Measurements from ENCODE around the gene MAP3K7CL. TPM values are rescaled to one million over a fixed set of nuclear protein-coding genes. Genes with fewer than 3 reads are reported as not detected.

The MAP3K7CL gene
- total RNA-seq, 2 experiments from 2014 or later = 3.4 to 4.4 TPM

- H3K4me3 Mint-ChIP-seq = no peak overlapping the region
- ATAC-seq (no peak), DNase-seq (no peak)
- H3K4me1 Mint-ChIP-seq (ENCODE audit: low read depth) = no peaks in the 10 kb centered on the region
- H3K9me3 Mint-ChIP-seq (ENCODE audit: insufficient read depth) = no peaks in the 10 kb centered on the region
- no peaks in the 10 kb centered on the region for H3K27me3 Mint-ChIP-seq (ENCODE audit: low read depth)
- no peaks in the 10 kb centered on the region for H3K36me3 Mint-ChIP-seq (ENCODE audit: low read depth)
- POLR2A ChIA-PET = no interaction called here
- no peak overlapping the region for H3K27ac Mint-ChIP-seq
- CTCF ChIA-PET = no interaction called here
Observed at GRCh38 chr21:29187944-29188343, 57.5 kb downstream of the MAP3K7CL start.

GRCh38 chr21:29189353-29189752 is 58.9 kb downstream of the MAP3K7CL start:
- Mint-ChIP-seq H3K27me3 (ENCODE audit: low read depth) (no peaks in the 10 kb centered on the region), H3K4me3 (no peak overlapping the region), H3K36me3 (ENCODE audit: low read depth) (no peaks in the 10 kb centered on the region), H3K4me1 (ENCODE audit: low read depth) (no peaks in the 10 kb centered on the region), H3K27ac (no peak overlapping the region), H3K9me3 (ENCODE audit: insufficient read depth) (no peaks in the 10 kb centered on the region)
- ChIA-PET POLR2A (no interaction called here), CTCF (interaction anchor here (0.7 kb wide), 1 partner anchor 159 kb away, joined by 3 read pairs; no protein-coding TSS in a partner anchor)
- no peak for DNase-seq
- no peak for ATAC-seq

- DNase-seq = no peak
- ChIA-PET CTCF (no interaction called here), POLR2A (no interaction called here)
- no peaks in the 10 kb centered on the region for H3K36me3 Mint-ChIP-seq (ENCODE audit: low read depth)
- H3K4me1 Mint-ChIP-seq (ENCODE audit: low read depth) = peaks cover 10% of the 10 kb centered on the region
- ATAC-seq = no peak
- H3K4me3 Mint-ChIP-seq = no peak overlapping the region
- no peaks in the 10 kb centered on the region for H3K27me3 Mint-ChIP-seq (ENCODE audit: low read depth)
- no peak overlapping the region for H3K27ac Mint-ChIP-seq
- peaks cover 5% of the 10 kb centered on the region for H3K9me3 Mint-ChIP-seq (ENCODE audit: insufficient read depth)
Observed at GRCh38 chr21:29190923-29191331, 60.5 kb downstream of the MAP3K7CL start.

GRCh38 chr21:29193072-29193471 is 62.6 kb downstream of the MAP3K7CL start:
- H3K4me3 Mint-ChIP-seq = no peak overlapping the region
- no peak for ATAC-seq
- H3K9me3 Mint-ChIP-seq (ENCODE audit: insufficient read depth) = peaks cover 16% of the 10 kb centered on the region
- peaks cover 22% of the 10 kb centered on the region for H3K4me1 Mint-ChIP-seq (ENCODE audit: low read depth)
- H3K27me3 Mint-ChIP-seq (ENCODE audit: low read depth) = no peaks in the 10 kb centered on the region
- POLR2A ChIA-PET = no interaction called here
- DNase-seq = no peak
- CTCF ChIA-PET = no interaction called here
- peaks cover 8% of the 10 kb centered on the region for H3K36me3 Mint-ChIP-seq (ENCODE audit: low read depth)
- no peak overlapping the region for H3K27ac Mint-ChIP-seq

GRCh38 chr21:29193901-29194300 is 63.5 kb downstream of the MAP3K7CL start:
- DNase-seq (no peak), ATAC-seq (no peak)
- Mint-ChIP-seq H3K27ac (no peak overlapping the region), H3K4me3 (no peak overlapping the region), H3K36me3 (ENCODE audit: low read depth) (peaks cover 9% of the 10 kb centered on the region), H3K27me3 (ENCODE audit: low read depth) (no peaks in the 10 kb centered on the region), H3K4me1 (ENCODE audit: low read depth) (peaks cover 22% of the 10 kb centered on the region), H3K9me3 (ENCODE audit: insufficient read depth) (peaks cover 17% of the 10 kb centered on the region)
- ChIA-PET CTCF (interaction anchor here (1.2 kb wide), 2 partner anchors 154 to 183 kb away, joined by 3 read pairs; no protein-coding TSS in a partner anchor), POLR2A (no interaction called here)

- DNase-seq (no peak), ATAC-seq (no peak)
- H3K4me3 Mint-ChIP-seq = no peak overlapping the region
- H3K4me1 Mint-ChIP-seq (ENCODE audit: low read depth) = peaks cover 22% of the 10 kb centered on the region
- H3K36me3 Mint-ChIP-seq (ENCODE audit: low read depth) = peaks cover 10% of the 10 kb centered on the region
- ChIA-PET POLR2A (no interaction called here), CTCF (interaction anchor here (1.2 kb wide), 2 partner anchors 154 to 182 kb away, joined by 3 read pairs; no protein-coding TSS in a partner anchor)
- H3K27me3 Mint-ChIP-seq (ENCODE audit: low read depth) = no peaks in the 10 kb centered on the region
- H3K9me3 Mint-ChIP-seq (ENCODE audit: insufficient read depth) = peaks cover 21% of the 10 kb centered on the region
- H3K27ac Mint-ChIP-seq = no peak overlapping the region
Observed at GRCh38 chr21:29194342-29194741, 63.9 kb downstream of the MAP3K7CL start.

- Mint-ChIP-seq H3K4me1 (ENCODE audit: low read depth) (peaks cover 22% of the 10 kb centered on the region), H3K36me3 (ENCODE audit: low read depth) (peaks cover 10% of the 10 kb centered on the region), H3K27ac (no peak overlapping the region), H3K4me3 (no peak overlapping the region), H3K9me3 (ENCODE audit: insufficient read depth) (peaks cover 22% of the 10 kb centered on the region), H3K27me3 (ENCODE audit: low read depth) (no peaks in the 10 kb centered on the region)
- DNase-seq (no peak), ATAC-seq (no peak)
- ChIA-PET CTCF (interaction anchor here (1.2 to 2.4 kb wide), 3 partner anchors 70 to 182 kb away, joined by 3 to 7 read pairs (median 3); no protein-coding TSS in a partner anchor), POLR2A (no interaction called here)
Observed at GRCh38 chr21:29194847-29195246, 64.4 kb downstream of the MAP3K7CL start.

GRCh38 chr21:29195981-29196669 is 65.7 kb downstream of the MAP3K7CL start:
- H3K36me3 Mint-ChIP-seq (ENCODE audit: low read depth) = peaks cover 15% of the 10 kb centered on the region
- H3K9me3 Mint-ChIP-seq (ENCODE audit: insufficient read depth) = peaks cover 32% of the 10 kb centered on the region
- H3K27ac Mint-ChIP-seq = peak overlapping the region; percentile 78
- peaks cover 22% of the 10 kb centered on the region for H3K4me1 Mint-ChIP-seq (ENCODE audit: low read depth)
- CTCF ChIA-PET = interaction anchor here (0.6 to 2.4 kb wide), 5 partner anchors 18 to 150 kb away, joined by 3 to 7 read pairs (median 3); no protein-coding TSS in a partner anchor
- DNase-seq (peak; percentile 66), ATAC-seq (peak; percentile 91)
- POLR2A ChIA-PET = no interaction called here
- no peaks in the 10 kb centered on the region for H3K27me3 Mint-ChIP-seq (ENCODE audit: low read depth)
- peak overlapping the region; percentile 65 for H3K4me3 Mint-ChIP-seq

GRCh38 chr21:29196670-29197191 is 66.3 kb downstream of the MAP3K7CL start:
- ATAC-seq (peak; percentile 15), DNase-seq (no peak)
- CTCF ChIA-PET = interaction anchor here (0.6 to 2.4 kb wide), 4 partner anchors 19 to 150 kb away, joined by 3 to 7 read pairs (median 3); no protein-coding TSS in a partner anchor
- Mint-ChIP-seq H3K36me3 (ENCODE audit: low read depth) (peaks cover 16% of the 10 kb centered on the region), H3K27me3 (ENCODE audit: low read depth) (no peaks in the 10 kb centered on the region), H3K4me3 (peak overlapping the region; percentile 65), H3K9me3 (ENCODE audit: insufficient read depth) (peaks cover 39% of the 10 kb centered on the region), H3K4me1 (ENCODE audit: low read depth) (peaks cover 22% of the 10 kb centered on the region), H3K27ac (peak overlapping the region; percentile 78)
- POLR2A ChIA-PET = no interaction called here

- peaks cover 10% of the 10 kb centered on the region for H3K4me1 Mint-ChIP-seq (ENCODE audit: low read depth)
- H3K27me3 Mint-ChIP-seq (ENCODE audit: low read depth) = no peaks in the 10 kb centered on the region
- H3K9me3 Mint-ChIP-seq (ENCODE audit: insufficient read depth) = peaks cover 51% of the 10 kb centered on the region
- DNase-seq (no peak), ATAC-seq (no peak)
- no peak overlapping the region for H3K4me3 Mint-ChIP-seq
- no peak overlapping the region for H3K27ac Mint-ChIP-seq
- CTCF ChIA-PET = no interaction called here
- POLR2A ChIA-PET = no interaction called here
- peaks cover 19% of the 10 kb centered on the region for H3K36me3 Mint-ChIP-seq (ENCODE audit: low read depth)
Observed at GRCh38 chr21:29201186-29201585, 70.7 kb downstream of the MAP3K7CL start.

- POLR2A ChIA-PET = no interaction called here
- no peak for ATAC-seq
- peaks cover 34% of the 10 kb centered on the region for H3K9me3 Mint-ChIP-seq (ENCODE audit: insufficient read depth)
Observed at GRCh38 chr21:29205009-29205408, 74.6 kb downstream of the MAP3K7CL start.

GRCh38 chr21:29205988-29206387 is 75.5 kb downstream of the MAP3K7CL start:
- Mint-ChIP-seq H3K27ac (no peak overlapping the region), H3K4me1 (ENCODE audit: low read depth) (peaks cover 13% of the 10 kb centered on the region), H3K27me3 (ENCODE audit: low read depth) (no peaks in the 10 kb centered on the region), H3K4me3 (no peak overlapping the region), H3K36me3 (ENCODE audit: low read depth) (peaks cover 5% of the 10 kb centered on the region), H3K9me3 (ENCODE audit: insufficient read depth) (peaks cover 25% of the 10 kb centered on the region)
- DNase-seq (no peak), ATAC-seq (no peak)
- ChIA-PET POLR2A (no interaction called here), CTCF (interaction anchor here (0.8 kb wide), 1 partner anchor 94 kb away, joined by 3 read pairs; no protein-coding TSS in a partner anchor)

More at GRCh38 chr21:29205009-29205408, 74.6 kb downstream of the MAP3K7CL start:
- peaks cover 9% of the 10 kb centered on the region for H3K4me1 Mint-ChIP-seq (ENCODE audit: low read depth)
- peaks cover 9% of the 10 kb centered on the region for H3K36me3 Mint-ChIP-seq (ENCODE audit: low read depth)
- H3K27ac Mint-ChIP-seq = no peak overlapping the region
- DNase-seq = no peak
- no peaks in the 10 kb centered on the region for H3K27me3 Mint-ChIP-seq (ENCODE audit: low read depth)
- CTCF ChIA-PET = no interaction called here
- H3K4me3 Mint-ChIP-seq = no peak overlapping the region
